T follicular helper cell (primary cell): Measurements from ENCODE around the gene TMEM52.

Source experiments
- DNase-seq: peaks from one replicate; pipeline ENCODE4 v3.0.0-alpha.2; 2020; ENCODE audit warnings: low read depth

TMEM52 gene

GRCh38 chr1:1872329-1872994, 46.6 kb downstream of the TMEM52 start:
- no peak for DNase-seq

- DNase-seq, result no peak
These were observed 49.6 kb downstream of the TMEM52 start for GRCh38 chr1:1869469-1869868.
